Embryonic facial prominence (tissue), 1 donor: ENCODE measurements around the gene CDK5RAP3.

Source experiments
- DNase-seq: peaks from one replicate; pipeline ENCODE4 v3.0.0-alpha.2; 2016; ENCODE audit errors: extremely low spot score

Gene CDK5RAP3

GRCh38 chr17:48024149-48025039 is 53.5 kb downstream of the CDK5RAP3 start:
- DNase-seq = no peak

- peak; percentile 93 for DNase-seq
These were observed 54.4 kb downstream of the CDK5RAP3 start for GRCh38 chr17:48025040-48025903.

- no peak for DNase-seq
These were observed 55.1 kb downstream of the CDK5RAP3 start for GRCh38 chr17:48025904-48026501.

- DNase-seq = peak; percentile 58
These were observed 55.8 kb downstream of the CDK5RAP3 start for GRCh38 chr17:48026502-48027321.

- DNase-seq = no peak
These were observed 56.5 kb downstream of the CDK5RAP3 start for GRCh38 chr17:48027322-48027981.

- no peak for DNase-seq
These were observed 57.8 kb downstream of the CDK5RAP3 start for GRCh38 chr17:48028736-48029135.

- no peak for DNase-seq
These were observed 59.6 kb downstream of the CDK5RAP3 start for GRCh38 chr17:48030531-48030930.
